K562 (cell line): ENCODE data around the gene ANAPC5. TPM values are rescaled to one million over a fixed set of nuclear protein-coding genes. Genes with fewer than 3 reads are reported as not detected.

Source experiments
- ELK3 ChIP-seq: fragments of 450-650 bp; formaldehyde crosslinking; IDR thresholded peaks from 2 replicates; pipeline ENCODE4 v1.4.0; 2020; ENCODE audit warnings: mild to moderate bottlenecking
- POLR2A ChIP-seq: fragments of 450-650 bp; conservative IDR thresholded peaks from 2 replicates; pipeline ENCODE4 v1.6.1; 2016
- RFX5 ChIP-seq: IDR thresholded peaks from 2 replicates; pipeline ENCODE4 v1.6.1; 2011; ENCODE audit warnings: low read depth, mild to moderate bottlenecking, improper control_type of control experiment, low read length
- SUPT5H ChIP-seq: fragments of 450-650 bp; IDR thresholded peaks from 2 replicates; pipeline ENCODE4 v1.6.1; 2016
- TAF1 ChIP-seq: IDR thresholded peaks from 2 replicates; pipeline ENCODE4 v1.6.1; 2011; ENCODE audit warnings: mild to moderate bottlenecking, low read length, moderate library complexity; ENCODE audit not compliant: insufficient read depth, control insufficient read depth, severe bottlenecking; ENCODE audit errors: extremely low read depth
- VEZF1 ChIP-seq: fragments of 200-800 bp; sonication (Bioruptor generic); IDR thresholded peaks from 2 replicates; pipeline ENCODE4 v1.6.1; 2017; ENCODE audit warnings: missing genetic modification characterization, missing compliant biosample characterization
- ZNF444 ChIP-seq: fragments of 250-450 bp; sonication (Bioruptor Pico); IDR thresholded peaks from 2 replicates; pipeline ENCODE4 v1.4.0; 2020; ENCODE audit warnings: mild to moderate bottlenecking, moderate library complexity
- ZNF512 ChIP-seq: IDR thresholded peaks from 2 replicates; pipeline ENCODE4 v1.6.1; 2016; ENCODE audit warnings: missing genetic modification characterization, missing compliant biosample characterization
- polyA plus RNA-seq, 8 experiments: library from polyadenylated mRNA; depleted of rRNA in 4 of 8; stranded (reverse) in 5 of 8; unstranded in 3 of 8; fragments of >200 nt; fragmentation: Nextera tagmentation in 2 of 8; fragmentation: Illumina TruSeq in 1 of 8; extraction: Ambion mirVana in 2 of 8; extraction: Trizol in 1 of 8; gene quantifications; 2 replicates each; pipeline versions ENCODE4 v1.2.1 to v1.2.3, GENCODE V29; 2011 to 2014; ENCODE audit warnings: inconsistent platforms in 1 of 8, missing spikeins in 1 of 8
- total RNA-seq, 7 experiments: library from RNA; depleted of rRNA in 6 of 7; stranded (reverse); fragments of >200 nt in 6 of 7; fragmentation: Illumina TruSeq in 2 of 7; extraction: Trizol in 2 of 7; gene quantifications; 2 replicates each; pipeline versions ENCODE4 v1.2.1 to v1.2.3, GENCODE V29; 2011 to 2021; ENCODE audit warnings: low replicate concordance in 1 of 7

The ANAPC5 gene
- total and polyA plus RNA-seq, 9 of the 15 experiments (the other 6 are each of a cell fraction or from before 2014, with no cell fraction given), result 136 to 315 (median 197) TPM

GRCh38 chr12:121337416-121337815, 14.8 kb downstream of the ANAPC5 start (continued):
- TF ChIP-seq POLR2A, result peak; percentile 45
- TF ChIP-seq VEZF1, result no peak
- TF ChIP-seq ZNF512, result no peak
- TF ChIP-seq TAF1, result no peak
- no peak for TF ChIP-seq RFX5
- TF ChIP-seq ELK3 (CRISPR knock-in tag), result no peak
- peak; percentile 56 for TF ChIP-seq SUPT5H
- TF ChIP-seq ZNF444, result no peak
